HG03039 (cell line): ENCODE results near the gene LIPM.
"Not testable (repeated sequence)": the region's sequence is repeated elsewhere in the genome, so short reads cannot be mapped to it uniquely, and the experiment has no call there.

Experiments used
- ATAC-seq: cut with Tn5 transposase; IDR thresholded peaks from one replicate; pipeline ENCODE4 v1.9.1; 2021; ENCODE audit warnings: mild to moderate bottlenecking, moderate library complexity; ENCODE audit not compliant: unreplicated experiment

The LIPM gene

GRCh38 chr10:88837632-88838031, 35.1 kb downstream of the LIPM start:
- not testable (repeated sequence) for ATAC-seq

- no peak for ATAC-seq
Observed at GRCh38 chr10:88838766-88839350, 36.3 kb downstream of the LIPM start.

GRCh38 chr10:88840104-88840503, 37.6 kb downstream of the LIPM start:
- ATAC-seq, result no peak

GRCh38 chr10:88840881-88841280, 38.4 kb downstream of the LIPM start:
- ATAC-seq, result no peak

GRCh38 chr10:88841316-88842111, 39.0 kb downstream of the LIPM start:
- no peak for ATAC-seq

GRCh38 chr10:88843171-88843570, 40.6 kb downstream of the LIPM start:
- ATAC-seq, result no peak

- no peak for ATAC-seq
Observed at GRCh38 chr10:88848499-88848898, 46.0 kb downstream of the LIPM start.

- no peak for ATAC-seq
Observed at GRCh38 chr10:88849234-88849633, 46.7 kb downstream of the LIPM start.

GRCh38 chr10:88850712-88851111, 48.2 kb downstream of the LIPM start:
- no peak for ATAC-seq

- no peak for ATAC-seq
Observed at GRCh38 chr10:88851706-88852105, 49.2 kb downstream of the LIPM start, which contains the start of gene ANKRD22. ANKRD22 (minus strand) TSS chr10:88851844; CDS start chr10:88851607, 237 bp downstream.

GRCh38 chr10:88852327-88852726, 49.8 kb downstream of the LIPM start:
- no peak for ATAC-seq

- ATAC-seq, result no peak
Observed at GRCh38 chr10:88853155-88853881, 50.8 kb downstream of the LIPM start.

- no peak for ATAC-seq
Observed at GRCh38 chr10:88854684-88855083, 52.2 kb downstream of the LIPM start.

GRCh38 chr10:88857831-88858230, 55.3 kb downstream of the LIPM start:
- ATAC-seq, result no peak

- ATAC-seq, result no peak
Observed at GRCh38 chr10:88858491-88858890, 56.0 kb downstream of the LIPM start.

- ATAC-seq, result no peak
Observed at GRCh38 chr10:88861036-88861435, 58.5 kb downstream of the LIPM start.

- no peak for ATAC-seq
Observed at GRCh38 chr10:88865281-88865876, 62.8 kb downstream of the LIPM start.

- ATAC-seq, result no peak
Observed at GRCh38 chr10:88866454-88866853, 63.9 kb downstream of the LIPM start.

- no peak for ATAC-seq
Observed at GRCh38 chr10:88870089-88870488, 67.6 kb downstream of the LIPM start.
